ENCODE data around the gene CUTA.

CUTA gene

GRCh38 chr6:33424855-33425667 is 7.2 kb upstream of the CUTA start:
- H3K4me3 ChIP-seq (ENCODE audit: low read depth, low read length), result peak overlapping the region; percentile 73
- no peak for TF ChIP-seq CTCF (IDR thresholded peaks at IDR 0.05; ENCODE audit: insufficient read depth, low read depth, low read length, missing control alignments)
- DNase-seq (ENCODE audit: low read depth), result no peak

- no peak overlapping the region for H3K4me3 ChIP-seq (ENCODE audit: low read depth, low read length)
- TF ChIP-seq CTCF (IDR thresholded peaks at IDR 0.05; ENCODE audit: insufficient read depth, low read depth, low read length, missing control alignments), result no peak
Observed at GRCh38 chr6:33423777-33424176, 5.9 kb upstream of the CUTA start.

GRCh38 chr6:33421344-33421643 is 3.4 kb upstream of the CUTA start:
- no peak for TF ChIP-seq CTCF (IDR thresholded peaks at IDR 0.05; ENCODE audit: insufficient read depth, low read depth, low read length, missing control alignments)
- H3K4me3 ChIP-seq (ENCODE audit: low read depth, low read length), result no peak overlapping the region
- no peak for DNase-seq (ENCODE audit: low read depth)

More at GRCh38 chr6:33423777-33424176, 5.9 kb upstream of the CUTA start:
- no peak for DNase-seq (ENCODE audit: low read depth)

- DNase-seq (ENCODE audit: low read depth), result no peak
- TF ChIP-seq CTCF (IDR thresholded peaks at IDR 0.05; ENCODE audit: insufficient read depth, low read depth, low read length, missing control alignments), result no peak
- H3K4me3 ChIP-seq (ENCODE audit: low read depth, low read length), result no peak overlapping the region
Observed at GRCh38 chr6:33420491-33421343, 2.8 kb upstream of the CUTA start.

GRCh38 chr6:33419580-33420490 is 1.9 kb upstream of the CUTA start, which contains the start of gene SYNGAP1:
SYNGAP1 (plus strand) TSS chr6:33420065; CDS start chr6:33420265, 200 bp downstream.
- no peak within 1 kb of the TSS for H3K4me3 ChIP-seq (ENCODE audit: low read depth, low read length)
- TF ChIP-seq CTCF (IDR thresholded peaks at IDR 0.05; ENCODE audit: insufficient read depth, low read depth, low read length, missing control alignments), result no peak
- no peak for DNase-seq (ENCODE audit: low read depth)

- no peak for TF ChIP-seq CTCF (IDR thresholded peaks at IDR 0.05; ENCODE audit: insufficient read depth, low read depth, low read length, missing control alignments)
- DNase-seq (ENCODE audit: low read depth), result peak; percentile 61
- H3K4me3 ChIP-seq (ENCODE audit: low read depth, low read length), result peak overlapping the region; percentile 65
Observed at GRCh38 chr6:33418690-33419291, 884 bp upstream of the CUTA start.
